IMR-90 (cell line): ENCODE measurements around the gene MTR. TPM values are rescaled to one million over a fixed set of nuclear protein-coding genes. Genes with fewer than 3 reads are reported as not detected.

Source experiments
- ATAC-seq: fragments of 200-7000 bp; cut with Tn5 transposase; 2 replicates; pipeline ENCODE4 v1.9.1; 2020; ENCODE audit warnings: low read depth, mild to moderate bottlenecking, moderate library complexity
- BruUV-seq: library from RNA; stranded (reverse); fragments of 400-500 nt; replicated peaks from 2 replicates; lab custom pipeline; 2021; lab: Mats Ljungman, UMichigan
- CTCF ChIA-PET: fragments of 300-600 bp; formaldehyde crosslinking; extraction: SDS; loops from one replicate; lab custom pipeline; 2021; ENCODE audit warnings: antibody characterized with exemption; lab: Yijun Ruan, JAX
- POLR2A ChIA-PET: fragments of 300-600 bp; sonication (Branson Sonifier 250); formaldehyde crosslinking; loops from one replicate; lab custom pipeline; 2022; ENCODE audit warnings: antibody characterized with exemption; ENCODE audit not compliant: unreplicated experiment; lab: Charles Lee
- DNase-seq: peaks from one replicate; pipeline ENCODE4 v3.0.0; 2013
- H2AFZ ChIP-seq: replicated peaks from 2 replicates; pipeline ENCODE3; 2013; ENCODE audit warnings: low read length, mild to moderate bottlenecking; ENCODE audit not compliant: poor library complexity
- H2AK5ac ChIP-seq: 2 replicates; pipeline ENCODE4 v1.6.1; 2013; ENCODE audit warnings: low read depth, low read length, inconsistent platforms
- H2AK9ac ChIP-seq: replicated peaks from 2 replicates; pipeline ENCODE3; 2013; ENCODE audit warnings: mild to moderate bottlenecking, low read depth, low read length, moderate library complexity; ENCODE audit not compliant: poor library complexity
- H2BK120ac ChIP-seq: 2 replicates; pipeline ENCODE4 v1.6.1; 2013; ENCODE audit warnings: low read depth, low read length, inconsistent platforms
- H2BK15ac ChIP-seq: 3 replicates; pipeline ENCODE4 v1.6.1; 2013; ENCODE audit warnings: low read depth, low read length, inconsistent platforms
- H2BK20ac ChIP-seq: 2 replicates; pipeline ENCODE4 v1.6.1; 2013; ENCODE audit warnings: low read depth, mild to moderate bottlenecking, inconsistent platforms, low read length, moderate library complexity
- H2BK5ac ChIP-seq: 2 replicates; pipeline ENCODE4 v1.6.1; 2013; ENCODE audit warnings: mild to moderate bottlenecking, low read depth, low read length, inconsistent platforms; ENCODE audit not compliant: poor library complexity, severe bottlenecking
- H3K14ac ChIP-seq: replicated peaks from 2 replicates; pipeline ENCODE4 v1.6.1; 2013; ENCODE audit warnings: low read depth, low read length, inconsistent platforms
- H3K18ac ChIP-seq: 2 replicates; pipeline ENCODE4 v1.6.1; 2013; ENCODE audit warnings: low read depth, low read length, control low read depth
- H3K23ac ChIP-seq: 2 replicates; pipeline ENCODE4 v1.6.1; 2013; ENCODE audit warnings: low read depth, low read length, inconsistent platforms
- H3K27ac ChIP-seq: 2 replicates; pipeline ENCODE4 v1.5.1; 2013; ENCODE audit warnings: mild to moderate bottlenecking, control low read depth, low read length; ENCODE audit not compliant: insufficient read depth
- H3K27me3 ChIP-seq: 2 replicates; pipeline ENCODE4 v1.6.1; 2013; ENCODE audit warnings: low read length; ENCODE audit not compliant: control insufficient read depth, insufficient read depth
- H3K36me3 ChIP-seq: 2 replicates; pipeline ENCODE4 v1.6.1; 2013; ENCODE audit warnings: low read length, mixed read lengths; ENCODE audit not compliant: control insufficient read depth, insufficient read depth
- H3K4ac ChIP-seq: 2 replicates; pipeline ENCODE4 v1.6.1; 2013; ENCODE audit warnings: low read depth, low read length, inconsistent platforms
- H3K4me1 ChIP-seq: 2 replicates; pipeline ENCODE4 v1.6.1; 2013; ENCODE audit warnings: low read length, mixed read lengths; ENCODE audit not compliant: control insufficient read depth, insufficient read depth
- H3K4me2 ChIP-seq: 2 replicates; pipeline ENCODE4 v1.6.1; 2013; ENCODE audit warnings: low read depth, mild to moderate bottlenecking, control low read depth, low read length, moderate library complexity
- H3K4me3 ChIP-seq: 2 replicates; pipeline ENCODE4 v1.5.1; 2013; ENCODE audit warnings: low read depth, mild to moderate bottlenecking, control low read depth, low read length, moderate library complexity; ENCODE audit not compliant: insufficient read depth
- H3K56ac ChIP-seq: 2 replicates; pipeline ENCODE4 v1.6.1; 2013; ENCODE audit warnings: low read length, inconsistent platforms; ENCODE audit not compliant: insufficient read depth; ENCODE audit errors: extremely low read depth
- H3K79me1 ChIP-seq, 2 experiments: 2 replicates each; pipeline ENCODE4 v1.6.1; 2013; ENCODE audit warnings: low read length in 2 of 2, inconsistent platforms in 1 of 2, low read depth in 1 of 2
- H3K9ac ChIP-seq: 2 replicates; pipeline ENCODE4 v1.6.1; 2013; ENCODE audit warnings: low read depth, low read length, control low read depth
- H3K9me1 ChIP-seq: 2 replicates; pipeline ENCODE4 v1.6.1; 2013; ENCODE audit warnings: low read length, inconsistent platforms; ENCODE audit not compliant: insufficient read depth
- H3K9me3 ChIP-seq: 2 replicates; pipeline ENCODE4 v1.6.1; 2013; ENCODE audit warnings: low read length; ENCODE audit not compliant: control insufficient read depth, insufficient read depth
- H4K20me1 ChIP-seq: 2 replicates; pipeline ENCODE4 v1.6.1; 2013; ENCODE audit warnings: low read length, inconsistent platforms; ENCODE audit not compliant: insufficient read depth
- H4K5ac ChIP-seq: 2 replicates; pipeline ENCODE4 v1.6.1; 2013; ENCODE audit warnings: mild to moderate bottlenecking, low read depth, low read length, control low read depth
- H4K8ac ChIP-seq, 2 experiments: 2 replicates each; pipeline ENCODE4 v1.6.1; 2013; ENCODE audit warnings: low read depth in 2 of 2, low read length in 2 of 2, control low read depth in 1 of 2, inconsistent platforms in 1 of 2
- H4K91ac ChIP-seq: 2 replicates; pipeline ENCODE4 v1.6.1; 2013; ENCODE audit warnings: low read depth, low read length, inconsistent platforms; ENCODE audit not compliant: insufficient read depth
- CTCF ChIP-seq: conservative IDR thresholded peaks from 2 replicates; pipeline ENCODE4 v1.5.1; 2012; ENCODE audit warnings: mild to moderate bottlenecking, low read depth, low read length, improper control_type of control experiment
- MAFK ChIP-seq: IDR thresholded peaks from 2 replicates; pipeline ENCODE4 v1.6.1; 2012; ENCODE audit warnings: low read depth, low read length, improper control_type of control experiment
- RFX5 ChIP-seq: IDR thresholded peaks from 2 replicates; pipeline ENCODE4 v1.8.0; 2012; ENCODE audit warnings: low read depth, mild to moderate bottlenecking, low read length, moderate library complexity
- SMC3 ChIP-seq: fragments of 150-350 bp; IDR thresholded peaks from 2 replicates; pipeline ENCODE4 v1.6.1; 2016; ENCODE audit warnings: low read depth, mild to moderate bottlenecking, antibody characterized with exemption, low read length, moderate library complexity
- WGBS, 2 experiments: methylation state at CpG; one replicate each; pipeline versions ENCODE4 v1.1.5 to v1.1.7; 2013; ENCODE audit warnings: missing lambda C conversion rate in 2 of 2; ENCODE audit not compliant: insufficient read length in 1 of 2; ENCODE audit errors: extremely low coverage in 2 of 2; 5-methylcytosine and 5-hydroxymethylcytosine counted together
- dilution Hi-C: fragments of 300-500 bp; cut with HindIII; formaldehyde crosslinking; loops from one replicate; pipeline ENCODE4 v1.14.3; 2018; ENCODE audit warnings: low sequenced_read_pairs; ENCODE audit not compliant: unreplicated experiment
- in situ Hi-C: fragments of 300-500 bp; cut with MboI; formaldehyde crosslinking; loops from 3 replicates; pipeline ENCODE4 v1.14.3; 2019; ENCODE audit warnings: low sequenced_read_pairs, inconsistent platforms, mixed read lengths
- intact Hi-C: fragments of 100-400 bp; cut with micrococcal nuclease; formaldehyde crosslinking; loops from 2 replicates; pipeline ENCODE4 v1.10.0; 2022
- polyA plus RNA-seq, 3 experiments: library from polyadenylated mRNA; depleted of rRNA; stranded (reverse); fragments of >200 nt; gene quantifications; 2 replicates each; pipeline ENCODE4 v1.2.3, GENCODE V29; 2012; ENCODE audit warnings: low replicate concordance in 1 of 3
- total RNA-seq: library from RNA; depleted of rRNA; stranded (reverse); fragments of >200 nt; gene quantifications from 2 replicates; pipeline ENCODE4 v1.2.3, GENCODE V29; 2012
- TF ChIP-seq, protein P1 (sequence below): fragments of 150-350 bp; IDR thresholded peaks from 2 replicates; pipeline ENCODE4 v1.6.1; 2017; ENCODE audit warnings: mild to moderate bottlenecking, antibody characterized with exemption, low read length, low read depth

The MTR gene
- total and polyA plus RNA-seq, 2 of the 4 experiments (the other 2 are of a cell fraction), result 7.7 to 31.0 TPM

GRCh38 chr1:236809148-236809547 lies 14.1 kb downstream of the MTR start:
- H3K27me3 ChIP-seq, result no peaks in the 10 kb centered on the region
- no peaks in the 10 kb centered on the region for H4K20me1 ChIP-seq
- H3K27ac ChIP-seq, result no peak overlapping the region
- H2AK5ac ChIP-seq, result no peak overlapping the region
- peaks cover 12% of the 10 kb centered on the region for H3K36me3 ChIP-seq
- ChIA-PET POLR2A (interaction anchor here (0.5 kb wide), 1 partner anchor 51 kb away, joined by 12 read pairs; no protein-coding TSS in a partner anchor), CTCF (interaction anchor here (1.3 kb wide), 2 partner anchors 58 to 282 kb away, joined by 3 to 4 read pairs; no protein-coding TSS in a partner anchor)
- H3K56ac ChIP-seq, result no peak overlapping the region
- no peak overlapping the region for H3K4ac ChIP-seq
- H3K4me1 ChIP-seq, result peaks cover 11% of the 10 kb centered on the region; the same call in 1 of the 2 replicates
- no CpG with 5 or more reads among the region's 1 CpG for WGBS, 2 experiments
- H3K14ac ChIP-seq, result no peak overlapping the region
- H3K18ac ChIP-seq, result no peak overlapping the region
- ATAC-seq, result no peak
- H2AFZ ChIP-seq, result no peak overlapping the region
- dilution Hi-C loops (no loop called here), in situ Hi-C loops (no loop called here), intact Hi-C loops (no loop called here)
- no TSS peak for BruUV-seq
- no peaks in the 10 kb centered on the region for H3K9me3 ChIP-seq
- no peak overlapping the region for H3K9ac ChIP-seq
- no peak overlapping the region for H3K23ac ChIP-seq
- peak; percentile 2 for DNase-seq
- 0 out of 2 replicates have a peak, but pooled peaks cover 3% of the 10 kb centered on the region for H3K9me1 ChIP-seq
- no peak overlapping the region for H2BK20ac ChIP-seq
- TF ChIP-seq RFX5 (no peak), MAFK (no peak), SMC3 (no peak), CTCF (no peak)
- TF ChIP-seq, protein P1, sequence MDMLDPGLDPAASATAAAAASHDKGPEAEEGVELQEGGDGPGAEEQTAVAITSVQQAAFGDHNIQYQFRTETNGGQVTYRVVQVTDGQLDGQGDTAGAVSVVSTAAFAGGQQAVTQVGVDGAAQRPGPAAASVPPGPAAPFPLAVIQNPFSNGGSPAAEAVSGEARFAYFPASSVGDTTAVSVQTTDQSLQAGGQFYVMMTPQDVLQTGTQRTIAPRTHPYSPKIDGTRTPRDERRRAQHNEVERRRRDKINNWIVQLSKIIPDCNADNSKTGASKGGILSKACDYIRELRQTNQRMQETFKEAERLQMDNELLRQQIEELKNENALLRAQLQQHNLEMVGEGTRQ, result no peak
- no peak overlapping the region for H2BK120ac ChIP-seq
- H3K4me3 ChIP-seq, result no peak overlapping the region
- no peak overlapping the region for H4K91ac ChIP-seq
- H2AK9ac ChIP-seq, result no peak overlapping the region
- peaks cover 14 to 17% of the 10 kb centered on the region in 2 experiments for H3K79me1 ChIP-seq
- H2BK15ac ChIP-seq, result no peak overlapping the region
- no peak overlapping the region for H3K4me2 ChIP-seq
- no peak overlapping the region for H2BK5ac ChIP-seq
- no peak overlapping the region for H4K8ac ChIP-seq
- H4K5ac ChIP-seq, result no peak overlapping the region
